GM18868 (cell line): ENCODE data around the gene CNKSR2.
"Not testable (repeated sequence)": the region's sequence is repeated elsewhere in the genome, so short reads cannot be mapped to it uniquely, and the experiment has no call there.

ENCODE experiments used
- ATAC-seq: cut with Tn5 transposase; IDR thresholded peaks from one replicate; pipeline ENCODE4 v1.9.1; 2021; ENCODE audit warnings: mild to moderate bottlenecking, moderate library complexity; ENCODE audit not compliant: unreplicated experiment

Gene CNKSR2

DNA sequence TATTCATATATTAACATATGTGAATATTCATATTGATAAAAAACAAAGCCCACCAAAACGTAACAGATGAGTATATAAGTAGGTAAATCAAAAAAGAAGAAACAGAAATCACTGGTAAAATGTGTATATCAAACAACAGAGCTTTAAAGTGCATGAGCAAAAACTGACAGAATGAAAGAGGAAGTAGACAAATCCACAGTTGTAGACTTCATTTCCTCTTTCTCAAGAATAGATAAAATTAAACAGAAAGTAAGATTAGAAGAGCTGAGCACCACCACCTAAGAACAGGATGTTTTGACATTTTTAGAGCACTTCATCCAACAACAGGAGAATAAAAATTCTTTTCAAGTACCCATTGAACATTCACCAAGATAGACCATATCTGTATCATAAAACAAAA lies 64.6 kb downstream of the CNKSR2 start:
- ATAC-seq: peak; percentile 98

DNA sequence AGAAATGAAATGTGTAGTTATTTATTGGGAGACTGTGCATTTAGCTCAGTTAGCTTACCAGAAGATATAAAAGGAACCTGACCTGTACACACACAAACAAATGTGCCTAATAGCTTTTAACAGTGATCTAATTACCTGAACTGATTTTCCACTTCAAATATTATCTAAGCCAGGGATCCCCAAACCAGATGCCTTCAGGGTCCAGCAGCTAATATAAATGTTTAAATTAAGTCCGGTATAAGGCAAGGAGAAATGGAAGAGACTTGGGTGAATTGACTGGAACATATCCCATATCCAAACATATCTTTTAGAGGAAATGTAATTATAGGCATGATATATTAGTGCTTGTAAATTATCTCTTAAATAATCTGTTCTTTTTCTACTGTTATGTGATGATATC lies 66.7 kb downstream of the CNKSR2 start:
- ATAC-seq: no peak

- ATAC-seq: no peak
These were observed 83.5 kb downstream of the CNKSR2 start for GRCh38 chrX:21457718-21458117.

GRCh38 chrX:21469071-21469470 lies 94.9 kb downstream of the CNKSR2 start:
- no peak for ATAC-seq

- no peak for ATAC-seq
These were observed 102.7 kb downstream of the CNKSR2 start for GRCh38 chrX:21476909-21477308.

GRCh38 chrX:21479695-21480270 lies 105.6 kb downstream of the CNKSR2 start:
- peak; percentile 98 for ATAC-seq

GRCh38 chrX:21481761-21482160 lies 107.5 kb downstream of the CNKSR2 start:
- no peak for ATAC-seq

DNA sequence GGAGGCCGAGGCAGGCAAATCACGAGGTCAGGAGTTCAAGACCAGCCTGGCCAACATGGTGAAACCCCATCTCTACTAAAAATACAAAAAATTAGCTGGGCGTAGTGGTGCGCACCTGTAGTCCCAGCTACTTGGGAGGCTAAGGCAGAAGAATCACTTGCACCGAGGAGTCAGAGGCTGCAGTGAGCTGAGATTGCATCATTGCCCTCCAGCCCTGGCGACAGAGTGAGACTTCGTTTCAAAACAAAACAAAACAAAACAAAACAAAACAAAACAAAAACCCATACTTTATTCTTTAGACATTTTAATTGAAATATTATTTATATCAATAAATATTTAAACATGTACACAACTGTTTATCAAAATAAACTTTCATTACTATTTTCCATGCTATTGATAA lies 109.8 kb downstream of the CNKSR2 start:
- ATAC-seq: not testable (repeated sequence)

- ATAC-seq: no peak
These were observed 113.6 kb downstream of the CNKSR2 start for GRCh38 chrX:21487832-21488231.

- no peak for ATAC-seq
These were observed 116.1 kb downstream of the CNKSR2 start for GRCh38 chrX:21490341-21490740.

DNA sequence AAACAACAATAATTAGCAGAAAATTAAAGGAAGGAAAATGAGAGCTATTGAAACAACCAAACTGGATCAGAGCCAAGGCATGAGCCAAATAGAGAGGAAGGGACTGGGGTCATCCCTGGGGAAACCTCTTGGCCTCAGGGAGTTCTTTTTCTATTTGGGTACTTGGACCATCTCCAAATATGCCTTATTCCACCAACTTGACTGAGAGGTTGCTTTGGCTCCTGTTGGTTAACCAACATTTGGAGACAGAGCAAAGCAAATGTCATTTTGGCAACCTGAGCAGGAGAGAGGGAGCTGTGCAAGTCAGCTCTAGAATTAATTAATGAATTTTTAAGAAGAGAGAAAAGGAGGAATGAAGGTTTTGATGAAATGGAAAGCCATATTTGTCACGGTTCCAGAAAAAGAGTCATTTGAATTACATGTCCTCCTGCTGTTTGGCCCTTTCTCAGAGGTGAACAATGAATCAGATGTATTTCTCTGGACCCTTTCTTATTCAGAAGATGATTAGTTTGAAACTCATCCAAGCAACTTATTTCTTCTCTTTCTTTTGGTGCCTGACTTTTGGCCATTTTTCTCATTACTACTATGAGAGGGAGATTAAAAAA lies 119.1 kb downstream of the CNKSR2 start:
- ATAC-seq: no peak

DNA sequence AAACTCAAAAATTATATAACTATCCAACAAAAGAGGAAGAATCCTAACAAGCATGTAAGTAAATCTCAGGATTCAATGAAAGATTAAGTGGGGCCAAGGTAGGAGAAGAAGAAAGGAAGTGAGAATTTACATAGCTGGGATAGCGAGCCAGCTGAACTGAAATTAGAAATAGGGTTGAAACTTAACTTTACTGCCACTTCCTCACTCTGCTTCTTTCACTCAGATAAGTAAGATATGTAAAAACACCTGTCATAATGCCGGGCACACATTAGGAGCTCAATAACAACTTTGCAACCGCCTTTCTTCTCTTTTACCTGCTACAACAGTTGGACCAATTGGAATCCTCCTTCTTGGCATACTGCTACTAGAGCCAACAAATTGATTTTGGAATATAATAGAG lies 129.4 kb downstream of the CNKSR2 start:
- ATAC-seq: peak; percentile 95

- no peak for ATAC-seq
These were observed 135.7 kb downstream of the CNKSR2 start for GRCh38 chrX:21509912-21510311.

DNA sequence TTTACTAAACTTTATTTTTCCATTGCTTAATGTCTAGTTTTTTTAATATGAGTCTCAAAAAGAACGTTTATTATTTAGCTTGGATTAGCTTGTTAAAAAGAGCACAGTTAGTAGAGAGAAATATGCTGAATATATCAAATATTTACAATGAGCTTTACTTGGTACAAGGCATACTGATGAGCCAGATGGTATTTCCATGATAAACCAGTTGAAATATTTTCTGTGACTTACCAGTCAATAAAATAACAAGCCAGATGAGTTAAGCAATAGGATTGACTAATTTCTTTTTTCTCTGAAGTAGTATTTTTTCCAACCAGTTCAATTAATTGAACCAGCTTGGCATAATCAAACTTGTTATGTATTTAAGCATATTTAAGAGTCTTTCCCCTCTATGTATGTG lies 149.8 kb downstream of the CNKSR2 start:
- no peak for ATAC-seq

GRCh38 chrX:21528076-21528475 lies 153.9 kb downstream of the CNKSR2 start:
- no peak for ATAC-seq

DNA sequence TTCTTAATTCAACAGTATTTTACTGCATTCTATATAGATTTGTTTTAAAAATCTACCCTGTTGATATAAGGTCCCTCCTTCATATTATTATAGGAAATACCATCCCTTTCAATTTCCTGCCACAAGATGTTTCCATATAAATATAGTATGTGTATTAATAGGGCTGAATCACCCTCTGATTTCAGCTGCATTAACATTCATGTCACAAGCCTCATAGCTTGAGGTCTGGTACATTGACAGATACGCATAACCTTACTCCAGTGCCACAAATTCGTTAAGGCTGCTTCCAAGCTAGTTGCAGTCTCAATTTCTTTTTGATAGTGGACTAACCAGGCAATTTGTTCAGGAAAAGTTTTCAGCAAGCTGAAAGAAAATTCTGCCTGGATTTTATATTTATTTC lies 155.6 kb downstream of the CNKSR2 start:
- ATAC-seq: no peak

DNA sequence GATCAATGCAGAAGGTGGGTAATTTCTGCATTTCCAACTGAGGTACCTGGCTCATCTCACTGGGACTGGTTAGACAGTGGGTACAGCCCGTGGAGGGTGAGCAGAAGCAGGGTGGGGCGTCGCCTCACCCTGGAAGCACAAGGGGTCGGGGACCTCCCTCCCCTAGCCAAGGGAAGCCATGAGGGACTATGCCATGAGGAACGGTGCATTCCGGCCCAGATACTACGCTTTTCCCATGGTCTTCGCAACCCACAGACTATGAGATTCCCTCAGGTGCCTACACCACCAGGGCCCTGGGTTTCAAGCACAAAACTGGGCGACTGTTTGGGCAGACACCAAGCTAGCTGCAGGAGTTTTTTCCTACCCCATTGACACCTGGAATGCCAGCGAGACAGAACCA lies 170.4 kb downstream of the CNKSR2 start:
- ATAC-seq: not testable (repeated sequence)

GRCh38 chrX:21559417-21559816 lies 185.2 kb downstream of the CNKSR2 start:
- no peak for ATAC-seq

- no peak for ATAC-seq
These were observed 190.8 kb downstream of the CNKSR2 start for GRCh38 chrX:21565025-21565424.

DNA sequence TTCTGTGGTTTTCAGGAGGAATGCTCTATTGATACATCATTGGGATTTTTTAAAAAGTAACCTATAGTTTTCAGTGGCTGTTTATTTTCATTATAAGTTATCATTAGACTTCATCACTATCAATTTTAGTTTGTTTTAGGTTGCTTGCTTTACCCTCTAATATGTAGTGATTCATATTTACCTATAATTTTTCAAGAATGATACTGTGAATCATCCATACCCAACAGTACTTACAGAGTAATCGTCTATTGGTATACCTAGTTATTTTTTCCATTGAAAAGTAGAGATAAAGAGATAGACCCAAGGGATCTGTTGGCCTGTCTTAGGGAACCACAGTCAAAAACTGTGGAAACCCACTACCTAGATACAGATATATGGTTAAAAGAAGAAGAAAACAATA lies 200.6 kb downstream of the CNKSR2 start:
- ATAC-seq: no peak

- ATAC-seq: no peak
These were observed 207.3 kb downstream of the CNKSR2 start for GRCh38 chrX:21581479-21581878.

DNA sequence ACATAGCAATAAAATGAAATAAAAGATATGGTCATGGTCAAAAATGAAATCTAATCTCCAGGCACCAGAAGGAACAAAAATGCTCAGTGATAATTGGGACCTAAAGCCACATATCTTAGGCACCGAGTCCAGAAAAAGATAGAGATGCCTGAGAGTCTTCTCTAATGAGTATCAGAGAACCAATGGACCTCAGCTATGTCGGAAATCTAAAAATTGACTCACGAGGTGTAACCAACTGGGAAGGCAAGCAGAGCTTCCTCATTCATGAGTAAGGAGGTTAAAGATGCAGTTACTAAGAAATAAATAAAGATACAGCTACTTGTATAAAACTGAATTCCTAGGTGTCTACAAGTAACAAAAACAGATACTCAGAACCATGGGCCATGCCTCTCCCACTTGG lies 211.8 kb downstream of the CNKSR2 start:
- no peak for ATAC-seq
